ENCODE measurements around the gene GPLD1. TPM values are rescaled to one million over a fixed set of nuclear protein-coding genes. Genes with fewer than 3 reads are reported as not detected.

Gene GPLD1
- total RNA-seq, 1 donor from 2014 or later = 8.4 TPM

- POLR2A ChIA-PET = no interaction called here
- H3K27me3 Mint-ChIP-seq = no peaks in the 10 kb centered on the region
- peaks cover 7% of the 10 kb centered on the region for H3K36me3 Mint-ChIP-seq (ENCODE audit: low read depth)
- H3K27ac Mint-ChIP-seq = no peak overlapping the region
- DNase-seq (no peak), ATAC-seq (ENCODE audit: low read depth) (no peak)
- intact Hi-C loops (cut with micrococcal nuclease) = no loop called here
- CTCF ChIA-PET = no interaction called here
- no peaks in the 10 kb centered on the region for H3K4me1 Mint-ChIP-seq
- TF ChIP-seq CTCF (IDR thresholded peaks at IDR 0.05) = no peak
- no peaks in the 10 kb centered on the region for H3K9me3 Mint-ChIP-seq
- H3K4me3 Mint-ChIP-seq = no peak overlapping the region
Observed at GRCh38 chr6:24476631-24477030, 12.7 kb downstream of the GPLD1 start.

GRCh38 chr6:24472181-24472580 lies 17.2 kb downstream of the GPLD1 start:
- H3K4me1 Mint-ChIP-seq = no peaks in the 10 kb centered on the region
- no peak for ATAC-seq (ENCODE audit: low read depth)

GRCh38 chr6:24469811-24470210 lies 19.6 kb downstream of the GPLD1 start:
- H3K36me3 Mint-ChIP-seq (ENCODE audit: low read depth) = peaks cover 16% of the 10 kb centered on the region
- no peak overlapping the region for H3K27ac Mint-ChIP-seq
- ATAC-seq (ENCODE audit: low read depth) = no peak
- no peak overlapping the region for H3K4me3 Mint-ChIP-seq
- intact Hi-C loops (cut with micrococcal nuclease) = no loop called here
- ChIA-PET CTCF (no interaction called here), POLR2A (interaction anchor here (1.4 kb wide), 1 partner anchor 25 kb away, joined by 3 read pairs; the partner anchor contains the start of gene ALDH5A1)
- H3K27me3 Mint-ChIP-seq = no peaks in the 10 kb centered on the region
- no peak for DNase-seq
- no peak for TF ChIP-seq CTCF (IDR thresholded peaks at IDR 0.05)
- H3K9me3 Mint-ChIP-seq = no peaks in the 10 kb centered on the region
- no peaks in the 10 kb centered on the region for H3K4me1 Mint-ChIP-seq

More at GRCh38 chr6:24472181-24472580, 17.2 kb downstream of the GPLD1 start:
- Mint-ChIP-seq H3K36me3 (ENCODE audit: low read depth) (peaks cover 7% of the 10 kb centered on the region), H3K27ac (no peak overlapping the region), H3K27me3 (no peaks in the 10 kb centered on the region), H3K4me3 (no peak overlapping the region), H3K9me3 (no peaks in the 10 kb centered on the region)
- ChIA-PET POLR2A (no interaction called here), CTCF (no interaction called here)
- intact Hi-C loops (cut with micrococcal nuclease) = no loop called here
- no peak for TF ChIP-seq CTCF (IDR thresholded peaks at IDR 0.05)
- no peak for DNase-seq

GRCh38 chr6:24464253-24465038 lies 24.9 kb downstream of the GPLD1 start:
- no peaks in the 10 kb centered on the region for H3K4me1 Mint-ChIP-seq
- no peak overlapping the region for H3K4me3 Mint-ChIP-seq
- intact Hi-C loops (cut with micrococcal nuclease) = no loop called here
- H3K27me3 Mint-ChIP-seq = no peaks in the 10 kb centered on the region
- DNase-seq = no peak
- no peak overlapping the region for H3K27ac Mint-ChIP-seq
- peaks cover 12% of the 10 kb centered on the region for H3K36me3 Mint-ChIP-seq (ENCODE audit: low read depth)
- no peak for ATAC-seq (ENCODE audit: low read depth)
- H3K9me3 Mint-ChIP-seq = no peaks in the 10 kb centered on the region
- ChIA-PET POLR2A (no interaction called here), CTCF (no interaction called here)
- no peak for TF ChIP-seq CTCF (IDR thresholded peaks at IDR 0.05)

GRCh38 chr6:24460966-24461365 lies 28.4 kb downstream of the GPLD1 start:
- TF ChIP-seq CTCF (IDR thresholded peaks at IDR 0.05) = no peak
- Mint-ChIP-seq H3K36me3 (ENCODE audit: low read depth) (peaks cover 9% of the 10 kb centered on the region), H3K27ac (no peak overlapping the region), H3K27me3 (no peaks in the 10 kb centered on the region), H3K9me3 (no peaks in the 10 kb centered on the region), H3K4me3 (no peak overlapping the region), H3K4me1 (no peaks in the 10 kb centered on the region)
- ChIA-PET CTCF (no interaction called here), POLR2A (no interaction called here)
- DNase-seq (no peak), ATAC-seq (ENCODE audit: low read depth) (no peak)
- intact Hi-C loops (cut with micrococcal nuclease) = no loop called here
